ENCODE results near the gene KRTAP10-12.

DNA sequence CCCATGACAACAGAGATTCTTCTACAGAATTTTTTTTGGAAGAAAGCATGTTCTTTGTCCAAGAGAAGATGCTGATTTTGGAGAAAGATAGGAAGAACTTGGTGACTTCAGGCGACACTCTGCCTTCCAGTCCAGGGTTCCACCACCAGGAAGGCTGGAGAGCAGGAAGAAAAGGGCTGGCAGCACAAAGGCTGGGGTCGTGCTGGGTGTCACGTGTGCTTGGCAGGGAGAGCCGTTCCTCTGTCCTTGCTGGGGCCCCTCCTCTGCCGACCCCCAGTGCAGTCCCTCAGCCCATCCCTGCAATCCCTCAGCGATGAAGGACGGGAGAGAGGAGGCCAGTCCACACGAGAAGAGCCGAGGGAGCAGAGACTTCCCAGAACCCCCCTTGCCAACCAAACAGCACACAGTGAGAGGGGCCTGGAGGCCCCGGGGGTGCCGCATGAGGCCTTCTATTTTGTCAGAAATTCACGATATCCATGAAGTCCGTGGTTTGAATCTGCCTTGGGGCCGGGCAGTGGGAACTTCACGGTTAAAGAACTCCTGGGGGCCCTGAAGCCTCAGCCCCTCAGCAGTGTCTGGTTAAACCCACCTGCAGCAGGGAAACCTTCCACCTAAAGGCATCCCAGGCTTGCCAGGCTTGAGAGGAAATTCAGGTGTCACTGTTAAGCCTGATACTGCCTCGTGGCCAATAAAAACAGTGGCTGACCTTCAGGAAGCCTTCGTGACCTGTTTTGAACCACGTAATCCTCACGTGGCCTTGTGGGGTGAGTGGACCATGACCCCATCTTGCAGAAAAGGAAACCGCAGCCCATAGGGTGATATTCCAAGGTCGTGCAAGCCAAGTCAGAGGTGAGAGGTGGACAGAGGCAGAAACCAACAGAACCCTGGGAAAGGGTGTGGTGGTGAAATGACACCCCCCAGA lies 3.4 kb downstream of the KRTAP10-12 start:
- TF ChIP-seq, protein P1, sequence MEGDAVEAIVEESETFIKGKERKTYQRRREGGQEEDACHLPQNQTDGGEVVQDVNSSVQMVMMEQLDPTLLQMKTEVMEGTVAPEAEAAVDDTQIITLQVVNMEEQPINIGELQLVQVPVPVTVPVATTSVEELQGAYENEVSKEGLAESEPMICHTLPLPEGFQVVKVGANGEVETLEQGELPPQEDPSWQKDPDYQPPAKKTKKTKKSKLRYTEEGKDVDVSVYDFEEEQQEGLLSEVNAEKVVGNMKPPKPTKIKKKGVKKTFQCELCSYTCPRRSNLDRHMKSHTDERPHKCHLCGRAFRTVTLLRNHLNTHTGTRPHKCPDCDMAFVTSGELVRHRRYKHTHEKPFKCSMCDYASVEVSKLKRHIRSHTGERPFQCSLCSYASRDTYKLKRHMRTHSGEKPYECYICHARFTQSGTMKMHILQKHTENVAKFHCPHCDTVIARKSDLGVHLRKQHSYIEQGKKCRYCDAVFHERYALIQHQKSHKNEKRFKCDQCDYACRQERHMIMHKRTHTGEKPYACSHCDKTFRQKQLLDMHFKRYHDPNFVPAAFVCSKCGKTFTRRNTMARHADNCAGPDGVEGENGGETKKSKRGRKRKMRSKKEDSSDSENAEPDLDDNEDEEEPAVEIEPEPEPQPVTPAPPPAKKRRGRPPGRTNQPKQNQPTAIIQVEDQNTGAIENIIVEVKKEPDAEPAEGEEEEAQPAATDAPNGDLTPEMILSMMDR (IDR thresholded peaks at IDR 0.05), result no peak
- TF ChIP-seq POLR2A (IDR thresholded peaks at IDR 0.05), result no peak

All from breast epithelium (tissue), 3 donors.